Trophoblast cell (in vitro differentiated cells and primary cell): ENCODE results near the gene VPS16.
A peak's percentile ranks its signal among the peaks of the same experiment; 100 is the strongest.

Source experiments
- DNase-seq, 2 donors: peaks; one replicate each; pipeline ENCODE4 v3.0.0-alpha.2; 2016
- H2AFZ ChIP-seq: 2 replicates; pipeline ENCODE4 v1.6.1; 2013; ENCODE audit warnings: low read length, moderate library complexity, mild to moderate bottlenecking; ENCODE audit not compliant: insufficient read depth, poor library complexity
- H2AK5ac ChIP-seq: 2 replicates; pipeline ENCODE4 v1.6.1; 2013; ENCODE audit warnings: mild to moderate bottlenecking, low read length
- H2BK120ac ChIP-seq: 2 replicates; pipeline ENCODE4 v1.6.1; 2013; ENCODE audit warnings: low read length, mild to moderate bottlenecking, moderate library complexity; ENCODE audit not compliant: insufficient read depth, poor library complexity
- H2BK12ac ChIP-seq: 2 replicates; pipeline ENCODE4 v1.6.1; 2013; ENCODE audit warnings: mild to moderate bottlenecking, low read length, moderate library complexity
- H2BK5ac ChIP-seq: 2 replicates; pipeline ENCODE4 v1.6.1; 2013; ENCODE audit warnings: low read length, low read depth, moderate library complexity, mild to moderate bottlenecking; ENCODE audit not compliant: poor library complexity
- H3K14ac ChIP-seq: 2 replicates; pipeline ENCODE4 v1.6.1; 2013; ENCODE audit warnings: mild to moderate bottlenecking, low read length
- H3K18ac ChIP-seq: 2 replicates; pipeline ENCODE4 v1.6.1; 2013; ENCODE audit warnings: mild to moderate bottlenecking, low read length
- H3K23ac ChIP-seq: 2 replicates; pipeline ENCODE4 v1.6.1; 2013; ENCODE audit warnings: low read length
- H3K27ac ChIP-seq: 2 replicates; pipeline ENCODE4 v1.5.1; 2013; ENCODE audit warnings: low read depth, mild to moderate bottlenecking, inconsistent platforms, low read length, moderate library complexity
- H3K27me3 ChIP-seq: 2 replicates; pipeline ENCODE4 v1.6.1; 2013; ENCODE audit warnings: inconsistent platforms, mild to moderate bottlenecking, low read length, moderate library complexity; ENCODE audit not compliant: insufficient read depth
- H3K36me3 ChIP-seq, 2 experiments: 1 replicate in 1 of 2; 2 replicates in 1 of 2; pipeline ENCODE4 v1.6.1; 2013; ENCODE audit warnings: low read length in 2 of 2, mild to moderate bottlenecking in 2 of 2, moderate library complexity in 1 of 2; ENCODE audit not compliant: insufficient read depth in 2 of 2, control insufficient read depth in 1 of 2
- H3K4ac ChIP-seq: 2 replicates; pipeline ENCODE4 v1.6.1; 2013; ENCODE audit warnings: low read depth, mild to moderate bottlenecking, low read length, moderate library complexity
- H3K4me1 ChIP-seq, 2 experiments: 1 replicate in 1 of 2; 2 replicates in 1 of 2; pipeline ENCODE4 v1.6.1; 2013; ENCODE audit warnings: low read length in 2 of 2, mild to moderate bottlenecking in 2 of 2, moderate library complexity in 1 of 2; ENCODE audit not compliant: insufficient read depth in 2 of 2, control insufficient read depth in 1 of 2
- H3K4me2 ChIP-seq: 2 replicates; pipeline ENCODE4 v1.6.1; 2013; ENCODE audit warnings: inconsistent platforms, mild to moderate bottlenecking, low read length, moderate library complexity
- H3K4me3 ChIP-seq: 2 replicates; pipeline ENCODE4 v1.5.1; 2013; ENCODE audit warnings: mild to moderate bottlenecking, low read depth, low read length, inconsistent platforms
- H3K79me1 ChIP-seq: one replicate; pipeline ENCODE4 v1.6.1; 2013; ENCODE audit warnings: low read length
- H3K79me2 ChIP-seq: 2 replicates; pipeline ENCODE4 v1.6.1; 2013; ENCODE audit warnings: low read length, mild to moderate bottlenecking; ENCODE audit not compliant: control insufficient read depth, insufficient read depth, poor library complexity
- H3K9ac ChIP-seq: 2 replicates; pipeline ENCODE4 v1.6.1; 2013; ENCODE audit warnings: mild to moderate bottlenecking, low read length
- H3K9me3 ChIP-seq: 2 replicates; pipeline ENCODE4 v1.6.1; 2013; ENCODE audit warnings: low read depth, mild to moderate bottlenecking, control low read depth, inconsistent platforms, low read length; ENCODE audit not compliant: insufficient read depth
- H4K12ac ChIP-seq: 2 replicates; pipeline ENCODE4 v1.6.1; 2013; ENCODE audit warnings: low read depth, mild to moderate bottlenecking, low read length, moderate library complexity
- H4K8ac ChIP-seq: 2 replicates; pipeline ENCODE4 v1.6.1; 2013; ENCODE audit warnings: low read depth, mild to moderate bottlenecking, low read length, moderate library complexity
- H4K91ac ChIP-seq: one replicate; pipeline ENCODE4 v1.6.1; 2013; ENCODE audit warnings: low read depth, mild to moderate bottlenecking, low read length, moderate library complexity
- WGBS: extraction: QIAGEN DNeasy Blood & Tissue Kit; methylation state at CpG from one replicate; pipeline ENCODE4 v1.1.7; 2013; ENCODE audit warnings: missing lambda C conversion rate; ENCODE audit not compliant: insufficient read length, insufficient coverage; ENCODE audit errors: extremely low coverage; 5-methylcytosine and 5-hydroxymethylcytosine counted together

VPS16 gene

DNA sequence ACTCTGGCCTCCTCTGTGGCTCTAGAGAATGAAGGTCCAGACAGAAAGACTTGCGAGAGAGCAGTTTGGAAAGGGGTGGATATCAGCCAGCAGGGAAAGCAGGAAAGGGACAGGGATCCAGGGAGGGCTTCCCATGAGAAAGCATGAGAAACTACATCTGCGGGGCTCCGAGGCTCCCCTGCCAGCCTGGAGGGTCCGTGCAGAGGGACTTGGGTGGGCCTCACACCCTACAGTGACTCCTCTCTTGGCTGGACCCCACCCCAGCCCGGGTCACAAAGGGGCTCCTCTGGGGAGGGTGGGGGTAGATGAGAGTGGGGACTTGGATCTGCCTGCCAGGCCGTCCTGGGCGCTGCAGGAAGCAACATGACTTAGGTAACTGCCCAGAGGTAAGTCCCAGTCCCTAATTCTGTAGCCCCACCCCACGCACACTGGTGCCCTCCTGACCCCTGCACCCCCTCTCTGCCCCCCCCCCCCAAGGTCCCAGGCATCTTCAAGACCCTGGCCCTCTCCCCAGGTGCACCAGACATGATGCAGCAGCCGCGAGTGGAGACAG lies 24.4 kb upstream of the VPS16 start, which contains the start of gene TMEM239:
TMEM239 (plus strand) TSS at position 335 of the 553 bp plus-strand sequence; CDS start at position 526, 191 bp downstream.
- Histone ChIP-seq H2BK120ac (peak within 1 kb of the TSS; percentile 56), H3K4ac (no peak within 1 kb of the TSS), H4K91ac (peak within 1 kb of the TSS; percentile 63), H3K14ac (no peak within 1 kb of the TSS), H2BK12ac (peak within 1 kb of the TSS; percentile 16), H2BK5ac (no peak within 1 kb of the TSS), H3K4me1 (peaks cover 11 to 23% of the 10 kb centered on the region in 2 experiments), H3K36me3 (no peaks in the 10 kb centered on the region), H4K12ac (no peak within 1 kb of the TSS), H3K4me2 (no peak within 1 kb of the TSS), H3K79me1 (peaks cover 9% of the 10 kb centered on the region), H3K9ac (no peak within 1 kb of the TSS), H3K9me3 (no peaks in the 10 kb centered on the region), H3K18ac (no peak within 1 kb of the TSS), H2AK5ac (no peak within 1 kb of the TSS), H3K23ac (no peak within 1 kb of the TSS), H3K79me2 (peaks cover 3% of the 10 kb centered on the region), H4K8ac (no peak within 1 kb of the TSS), H3K4me3 (no peak within 1 kb of the TSS), H2AFZ (no peak within 1 kb of the TSS), H3K27ac (no peak within 1 kb of the TSS), H3K27me3 (no peaks in the 10 kb centered on the region)
- WGBS: no CpG with 5 or more reads among the region's 10 CpGs
- no peak for DNase-seq

DNA sequence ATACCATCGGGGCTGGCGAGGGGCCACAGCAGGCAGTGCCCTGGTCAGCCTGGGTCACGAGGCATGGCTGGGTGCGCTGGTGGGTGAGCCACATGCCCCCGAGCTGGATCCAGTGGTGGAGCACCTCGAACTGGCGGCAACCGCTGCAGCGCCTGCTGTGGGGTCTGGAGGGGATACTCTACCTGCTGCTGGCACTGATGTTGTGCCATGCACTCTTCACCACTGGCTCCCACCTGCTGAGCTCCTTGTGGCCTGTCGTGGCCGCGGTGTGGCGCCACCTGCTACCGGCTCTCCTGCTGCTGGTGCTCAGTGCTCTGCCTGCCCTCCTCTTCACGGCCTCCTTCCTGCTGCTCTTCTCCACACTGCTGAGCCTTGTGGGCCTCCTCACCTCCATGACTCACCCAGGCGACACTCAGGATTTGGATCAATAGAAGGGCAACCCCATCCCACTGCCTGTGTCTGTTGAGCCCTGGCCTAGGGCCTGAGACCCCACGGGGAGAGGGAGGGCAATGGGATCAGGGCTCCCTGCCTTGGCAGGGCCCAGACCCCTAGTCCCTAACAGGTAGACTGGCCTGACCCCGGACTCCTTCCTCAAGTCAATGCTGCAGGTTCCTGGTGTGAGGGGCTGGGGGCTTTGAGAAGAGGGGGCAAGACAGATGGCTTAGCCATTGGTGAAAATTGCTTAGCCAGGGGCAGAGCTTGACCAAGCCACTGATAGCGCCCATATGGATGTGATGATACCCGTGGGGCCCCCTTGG lies 23.8 kb upstream of the VPS16 start:
- Histone ChIP-seq H2BK12ac (peak overlapping the region; percentile 16), H3K27ac (no peak overlapping the region), H3K4me2 (no peak overlapping the region), H3K23ac (no peak overlapping the region), H3K79me2 (peaks cover 3% of the 10 kb centered on the region), H3K4me3 (no peak overlapping the region), H4K8ac (no peak overlapping the region), H3K9ac (no peak overlapping the region), H3K27me3 (no peaks in the 10 kb centered on the region), H2BK5ac (no peak overlapping the region), H2AK5ac (no peak overlapping the region), H2AFZ (no peak overlapping the region), H3K36me3 (no peaks in the 10 kb centered on the region), H3K79me1 (peaks cover 10% of the 10 kb centered on the region), H3K18ac (no peak overlapping the region), H2BK120ac (no peak overlapping the region), H3K9me3 (no peaks in the 10 kb centered on the region), H3K4me1 (peaks cover 13 to 25% of the 10 kb centered on the region in 2 experiments), H4K12ac (no peak overlapping the region), H3K4ac (no peak overlapping the region), H3K14ac (no peak overlapping the region), H4K91ac (peak overlapping the region; percentile 23)
- WGBS: no CpG with 5 or more reads among the region's 20 CpGs
- no peak for DNase-seq

- Histone ChIP-seq H3K4me2 (no peak overlapping the region), H3K27me3 (no peaks in the 10 kb centered on the region), H3K18ac (no peak overlapping the region), H3K4ac (no peak overlapping the region), H4K91ac (peak overlapping the region; percentile 23), H3K14ac (no peak overlapping the region), H2AK5ac (no peak overlapping the region), H3K4me3 (no peak overlapping the region), H3K23ac (no peak overlapping the region), H3K27ac (no peak overlapping the region), H3K79me2 (peaks cover 3% of the 10 kb centered on the region), H4K12ac (no peak overlapping the region), H2AFZ (no peak overlapping the region), H3K36me3 (no peaks in the 10 kb centered on the region), H3K79me1 (peaks cover 10% of the 10 kb centered on the region), H3K9ac (no peak overlapping the region), H2BK5ac (no peak overlapping the region), H2BK12ac (peak overlapping the region; percentile 16), H4K8ac (peak overlapping the region; percentile 7), H2BK120ac (no peak overlapping the region), H3K9me3 (no peaks in the 10 kb centered on the region), H3K4me1 (peaks cover 13 to 27% of the 10 kb centered on the region in 2 experiments)
- WGBS: no CpG with 5 or more reads among the region's 2 CpGs
- DNase-seq: no peak
These were observed 23.2 kb upstream of the VPS16 start for GRCh38 chr20:2817341-2817726.

GRCh38 chr20:2817891-2818595 lies 22.5 kb upstream of the VPS16 start:
- Histone ChIP-seq H3K4me1 (peaks cover 13 to 27% of the 10 kb centered on the region in 2 experiments), H3K9ac (no peak overlapping the region), H3K27ac (no peak overlapping the region), H2BK5ac (no peak overlapping the region), H4K12ac (no peak overlapping the region), H2BK120ac (no peak overlapping the region), H3K4ac (no peak overlapping the region), H2AK5ac (no peak overlapping the region), H4K8ac (no peak overlapping the region), H3K27me3 (no peaks in the 10 kb centered on the region), H2AFZ (no peak overlapping the region), H3K14ac (no peak overlapping the region), H3K9me3 (no peaks in the 10 kb centered on the region), H3K4me2 (no peak overlapping the region), H3K23ac (no peak overlapping the region), H3K4me3 (no peak overlapping the region), H4K91ac (no peak overlapping the region), H3K18ac (no peak overlapping the region), H3K79me1 (peaks cover 10% of the 10 kb centered on the region), H2BK12ac (no peak overlapping the region), H3K36me3 (no peaks in the 10 kb centered on the region), H3K79me2 (peaks cover 3% of the 10 kb centered on the region)
- peak; percentile 47 to 57 for DNase-seq
- WGBS: no CpG with 5 or more reads among the region's 7 CpGs
